ENCODE data around the gene EXO1. TPM values are rescaled to one million over a fixed set of nuclear protein-coding genes. Genes with fewer than 3 reads are reported as not detected.
A peak's percentile ranks its signal among the peaks of the same experiment; 100 is the strongest.

Gene EXO1
- total RNA-seq, 3 donors from 2014 or later = 2.0 to 7.4 (median 2.1) TPM

- TF ChIP-seq CTCF (IDR thresholded peaks at IDR 0.05) = no peak
- DNase-seq (no peak), ATAC-seq (no peak)
- H3K9me3 ChIP-seq = no peaks in the 10 kb centered on the region
- intact Hi-C loops (cut with DNase I, micrococcal nuclease) = no loop called here
- H3K36me3 ChIP-seq (ENCODE audit: low read depth) = no peaks in the 10 kb centered on the region
- H3K4me1 ChIP-seq (ENCODE audit: low read depth) = no peaks in the 10 kb centered on the region
- H3K4me3 ChIP-seq = no peak overlapping the region
Observed at GRCh38 chr1:241894016-241894415, 46.0 kb downstream of the EXO1 start.

- no peaks in the 10 kb centered on the region for H3K4me1 ChIP-seq (ENCODE audit: low read depth)
- no peak for DNase-seq
- intact Hi-C loops (cut with DNase I, micrococcal nuclease) = no loop called here
- no peak for ATAC-seq
- H3K9me3 ChIP-seq = no peaks in the 10 kb centered on the region
- no peak overlapping the region for H3K4me3 ChIP-seq
- no peak for TF ChIP-seq CTCF (IDR thresholded peaks at IDR 0.05)
- no peaks in the 10 kb centered on the region for H3K36me3 ChIP-seq (ENCODE audit: low read depth)
Observed at GRCh38 chr1:241895013-241895412, 47.0 kb downstream of the EXO1 start.

- ATAC-seq (no peak), DNase-seq (no peak)
- TF ChIP-seq CTCF (IDR thresholded peaks at IDR 0.05) = no peak
- no peaks in the 10 kb centered on the region for H3K9me3 ChIP-seq
- no peaks in the 10 kb centered on the region for H3K4me1 ChIP-seq (ENCODE audit: low read depth)
- intact Hi-C loops (cut with DNase I, micrococcal nuclease) = no loop called here
- H3K36me3 ChIP-seq (ENCODE audit: low read depth) = no peaks in the 10 kb centered on the region
- no peak overlapping the region for H3K4me3 ChIP-seq
Observed at GRCh38 chr1:241896670-241896962, 48.6 kb downstream of the EXO1 start.

GRCh38 chr1:241899210-241899609 lies 51.2 kb downstream of the EXO1 start:
- ATAC-seq = no peak
- Histone ChIP-seq H3K4me1 (ENCODE audit: low read depth) (no peaks in the 10 kb centered on the region), H3K4me3 (no peak overlapping the region), H3K36me3 (ENCODE audit: low read depth) (no peaks in the 10 kb centered on the region), H3K9me3 (no peaks in the 10 kb centered on the region)
- intact Hi-C loops (cut with DNase I, micrococcal nuclease) = no loop called here
- no peak for TF ChIP-seq CTCF (IDR thresholded peaks at IDR 0.05)
- no peak for DNase-seq

GRCh38 chr1:241900381-241900780 lies 52.4 kb downstream of the EXO1 start:
- DNase-seq = no peak
- H3K36me3 ChIP-seq (ENCODE audit: low read depth) = no peaks in the 10 kb centered on the region
- intact Hi-C loops (cut with DNase I, micrococcal nuclease) = no loop called here
- no peaks in the 10 kb centered on the region for H3K9me3 ChIP-seq
- no peak overlapping the region for H3K4me3 ChIP-seq
- no peak for ATAC-seq
- no peak for TF ChIP-seq CTCF (IDR thresholded peaks at IDR 0.05)
- no peaks in the 10 kb centered on the region for H3K4me1 ChIP-seq (ENCODE audit: low read depth)

- no peak for ATAC-seq
- Histone ChIP-seq H3K36me3 (ENCODE audit: low read depth) (no peaks in the 10 kb centered on the region), H3K4me1 (ENCODE audit: low read depth) (no peaks in the 10 kb centered on the region), H3K4me3 (no peak overlapping the region), H3K9me3 (no peaks in the 10 kb centered on the region)
- intact Hi-C loops (cut with DNase I, micrococcal nuclease) = no loop called here
- DNase-seq = peak in 1 of 3 donors; percentile 8
- no peak for TF ChIP-seq CTCF (IDR thresholded peaks at IDR 0.05)
Observed at GRCh38 chr1:241902391-241903065, 54.5 kb downstream of the EXO1 start.

Data from mucosa of descending colon (tissue), 3 donors.